Fibroblast of villous mesenchyme (primary cell): ENCODE data around the gene ANXA1. TPM values are rescaled to one million over a fixed set of nuclear protein-coding genes. Genes with fewer than 3 reads are reported as not detected.
A peak's percentile ranks its signal among the peaks of the same experiment; 100 is the strongest.
"Not testable (repeated sequence)": the region's sequence is repeated elsewhere in the genome, so short reads cannot be mapped to it uniquely, and the experiment has no call there.

Experiments used
- DNase-seq: peaks from one replicate; pipeline ENCODE4 v3.0.0-alpha.2; 2010; ENCODE audit warnings: low read depth
- H3K4me3 ChIP-seq: 2 replicates; pipeline ENCODE4 v1.5.1; 2011; ENCODE audit warnings: low read depth, mild to moderate bottlenecking, low read length
- total RNA-seq: library from RNA; depleted of rRNA; stranded (reverse); fragments of >200 nt; gene quantifications from 2 replicates; pipeline ENCODE4 v1.2.3, GENCODE V29; 2012
- TF ChIP-seq, protein P1 (sequence below): IDR thresholded peaks from 2 replicates; pipeline ENCODE4 v1.5.1; 2012; ENCODE audit warnings: low read depth, mild to moderate bottlenecking, low read length; ENCODE audit not compliant: insufficient read depth

ANXA1 gene
- total RNA-seq, 1 donor = 798 TPM

DNA sequence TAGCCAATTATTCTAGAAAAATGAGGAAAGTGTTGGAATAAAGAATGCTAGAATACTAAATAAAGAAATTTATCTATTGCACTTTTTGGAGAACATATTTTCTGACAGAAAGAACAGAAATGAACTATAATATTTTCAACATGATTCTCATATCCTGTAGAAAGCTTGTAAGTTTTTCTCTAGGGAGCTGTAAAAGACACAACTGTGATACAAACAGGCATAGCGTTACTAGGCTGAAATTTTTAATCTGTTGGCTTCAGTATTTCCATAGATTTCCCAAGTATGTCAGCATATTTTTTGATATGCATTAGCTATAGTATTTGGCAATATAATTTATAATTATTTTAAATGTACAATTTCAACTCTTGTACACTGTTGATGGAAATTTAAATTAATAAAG lies 31.3 kb downstream of the ANXA1 start:
- TF ChIP-seq, protein P1, sequence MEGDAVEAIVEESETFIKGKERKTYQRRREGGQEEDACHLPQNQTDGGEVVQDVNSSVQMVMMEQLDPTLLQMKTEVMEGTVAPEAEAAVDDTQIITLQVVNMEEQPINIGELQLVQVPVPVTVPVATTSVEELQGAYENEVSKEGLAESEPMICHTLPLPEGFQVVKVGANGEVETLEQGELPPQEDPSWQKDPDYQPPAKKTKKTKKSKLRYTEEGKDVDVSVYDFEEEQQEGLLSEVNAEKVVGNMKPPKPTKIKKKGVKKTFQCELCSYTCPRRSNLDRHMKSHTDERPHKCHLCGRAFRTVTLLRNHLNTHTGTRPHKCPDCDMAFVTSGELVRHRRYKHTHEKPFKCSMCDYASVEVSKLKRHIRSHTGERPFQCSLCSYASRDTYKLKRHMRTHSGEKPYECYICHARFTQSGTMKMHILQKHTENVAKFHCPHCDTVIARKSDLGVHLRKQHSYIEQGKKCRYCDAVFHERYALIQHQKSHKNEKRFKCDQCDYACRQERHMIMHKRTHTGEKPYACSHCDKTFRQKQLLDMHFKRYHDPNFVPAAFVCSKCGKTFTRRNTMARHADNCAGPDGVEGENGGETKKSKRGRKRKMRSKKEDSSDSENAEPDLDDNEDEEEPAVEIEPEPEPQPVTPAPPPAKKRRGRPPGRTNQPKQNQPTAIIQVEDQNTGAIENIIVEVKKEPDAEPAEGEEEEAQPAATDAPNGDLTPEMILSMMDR = no peak
- no peak overlapping the region for H3K4me3 ChIP-seq
- no peak for DNase-seq

DNA sequence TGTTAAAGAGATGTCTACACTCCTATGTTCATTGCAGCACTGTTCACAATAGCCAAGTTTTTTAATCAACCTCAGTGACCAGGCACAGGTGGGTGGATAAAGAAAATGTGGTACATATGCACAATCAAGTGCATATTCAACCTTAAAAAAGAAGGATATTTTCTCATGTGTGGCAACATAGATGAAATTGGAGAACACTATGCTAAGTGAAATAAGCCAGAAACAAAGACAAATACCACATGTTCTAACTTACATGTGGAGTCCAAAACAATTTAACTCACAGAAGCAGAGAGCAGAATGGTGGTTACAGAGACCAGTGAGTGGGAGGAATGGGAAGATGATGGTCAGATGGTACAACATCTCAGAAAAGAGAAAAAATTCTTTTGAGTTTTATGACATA lies 31.8 kb downstream of the ANXA1 start:
- no peak for DNase-seq
- no peak overlapping the region for H3K4me3 ChIP-seq
- TF ChIP-seq, protein P1 = no peak

DNA sequence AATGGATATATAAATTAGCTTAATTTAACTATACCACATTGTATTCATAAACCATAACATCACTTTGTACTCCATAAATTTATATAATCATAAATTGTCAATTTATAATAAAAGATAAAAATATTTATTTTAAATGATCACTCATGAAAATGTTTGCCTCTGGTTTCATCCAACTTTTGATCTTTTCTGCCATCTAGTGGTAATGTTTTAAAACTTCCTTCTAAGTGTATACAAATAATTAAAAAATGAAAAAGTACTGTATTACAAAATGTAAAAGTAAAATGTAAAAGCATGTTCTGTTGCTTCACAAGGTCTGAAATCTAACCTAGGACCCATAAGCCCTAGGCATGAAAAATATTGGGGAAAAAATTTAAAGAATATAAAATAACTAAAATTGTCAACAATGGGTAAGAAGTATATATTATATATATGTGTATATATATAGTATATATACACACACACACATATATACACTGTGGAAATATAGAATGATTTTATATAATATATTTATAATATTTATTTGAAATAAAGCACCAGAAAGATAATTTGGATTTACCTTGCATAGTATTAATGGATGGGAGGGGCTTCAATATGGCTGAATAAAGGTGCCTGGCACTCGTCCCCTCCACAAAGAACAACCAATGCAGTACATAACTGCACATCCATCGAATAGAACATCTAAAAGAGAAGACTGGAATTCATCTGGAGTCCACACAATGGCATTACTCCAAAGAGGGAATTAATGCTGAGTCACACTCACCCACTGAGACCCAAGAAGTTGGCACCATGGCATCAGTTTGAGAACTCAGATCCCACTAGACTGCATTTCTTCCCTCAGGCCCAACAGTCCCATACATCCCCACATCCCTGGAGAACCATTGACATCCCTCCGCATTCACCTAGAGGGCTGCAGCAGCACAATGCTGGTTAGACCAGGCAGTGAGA lies 32.5 kb downstream of the ANXA1 start:
- no peak overlapping the region for H3K4me3 ChIP-seq
- TF ChIP-seq, protein P1 = peak; percentile 38
- DNase-seq = peak; percentile 64

DNA sequence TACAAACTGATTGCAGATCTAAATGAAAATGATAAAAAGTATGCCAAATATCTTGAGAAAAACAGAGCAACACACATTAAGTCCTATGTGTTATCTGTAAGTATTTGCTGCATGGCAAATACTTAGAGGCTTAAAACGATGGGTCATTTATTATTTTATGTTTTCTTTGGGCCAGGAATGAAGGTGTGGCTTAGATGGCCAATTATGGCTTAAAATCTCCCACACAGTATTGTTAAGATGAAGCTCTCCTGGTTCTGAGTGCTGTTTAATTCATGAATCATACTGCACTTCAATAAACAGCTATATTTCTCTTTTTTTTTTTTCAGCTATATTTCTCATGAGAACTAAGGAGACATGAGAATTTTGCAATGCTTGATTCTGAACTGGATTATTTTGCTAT lies 39.4 kb downstream of the ANXA1 start:
- H3K4me3 ChIP-seq, DNase-seq: not testable (repeated sequence)

GRCh38 chr9:73194284-73194683 lies 42.6 kb downstream of the ANXA1 start:
- TF ChIP-seq, protein P1 = no peak
- no peak for DNase-seq
- no peak overlapping the region for H3K4me3 ChIP-seq

- DNase-seq = no peak
- H3K4me3 ChIP-seq = no peak overlapping the region
- TF ChIP-seq, protein P1 = no peak
These were observed 47.8 kb downstream of the ANXA1 start for GRCh38 chr9:73199448-73199847.

GRCh38 chr9:73199886-73200285 lies 48.2 kb downstream of the ANXA1 start:
- TF ChIP-seq, protein P1 = peak; percentile 27
- no peak for DNase-seq
- no peak overlapping the region for H3K4me3 ChIP-seq
